ENCODE measurements around the gene KBTBD13. TPM values are rescaled to one million over a fixed set of nuclear protein-coding genes. Genes with fewer than 3 reads are reported as not detected.
"Not testable (repeated sequence)": the region's sequence is repeated elsewhere in the genome, so short reads cannot be mapped to it uniquely, and the experiment has no call there.

Gene KBTBD13
- total and polyA plus RNA-seq, 2 experiments from 2014 or later, result not detected

DNA sequence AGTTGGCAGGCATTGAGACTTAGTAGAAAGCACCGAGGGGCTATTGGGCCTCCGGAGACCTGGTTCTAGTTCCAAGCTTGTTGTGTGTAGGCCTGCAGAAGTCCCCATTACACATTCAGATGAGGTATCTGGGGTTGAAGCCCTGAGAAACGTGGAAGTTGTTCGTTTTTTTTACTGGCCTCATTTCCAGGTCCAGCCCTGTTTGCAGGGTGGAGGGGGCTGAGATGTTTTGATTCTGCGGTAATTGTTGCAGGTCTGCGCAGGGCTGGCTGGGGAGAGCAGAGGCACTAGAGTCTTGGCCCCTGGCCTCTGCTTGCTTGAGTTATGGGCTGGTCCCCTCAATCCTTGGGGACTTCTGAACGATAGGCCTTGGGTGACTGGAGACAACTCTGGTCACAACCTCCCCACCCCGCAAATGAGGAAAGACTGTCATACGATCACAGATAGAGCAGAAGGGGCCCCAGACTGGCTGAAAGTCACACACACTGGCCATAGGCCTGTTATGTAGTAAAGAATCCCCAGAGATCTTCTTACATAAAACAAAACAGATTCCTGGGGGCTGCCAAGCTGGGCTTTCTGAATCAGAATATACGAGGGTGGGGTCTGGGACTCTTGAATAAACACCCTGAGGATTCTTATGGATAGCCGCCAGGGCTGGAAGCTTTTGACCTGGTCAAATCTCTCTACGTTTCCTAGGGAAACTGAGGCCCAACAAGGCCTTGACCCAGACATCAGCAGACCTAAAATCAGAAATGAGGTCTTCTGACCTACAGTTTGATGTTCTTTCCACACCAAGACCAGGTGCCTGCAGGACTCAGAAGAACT, 15.6 kb downstream of the KBTBD13 start:
- Histone ChIP-seq H3K4me2 (no peak overlapping the region), H2AFZ (no peak overlapping the region), H3K36me3 (ENCODE audit: insufficient read depth) (no peaks in the 10 kb centered on the region), H3K27ac (ENCODE audit: low read depth) (no peak overlapping the region), H3K4me1 (ENCODE audit: insufficient read depth) (no peaks in the 10 kb centered on the region), H3K4me3 (no peak overlapping the region), H3K9me2 (ENCODE audit: insufficient read depth) (no peaks in the 10 kb centered on the region), H3K79me2 (replicated peaks; ENCODE audit: insufficient read depth) (no peaks in the 10 kb centered on the region), H3K27me3 (ENCODE audit: insufficient read depth) (no peaks in the 10 kb centered on the region), H4K20me1 (replicated peaks; ENCODE audit: insufficient read depth) (no peaks in the 10 kb centered on the region), H3F3A (replicated peaks; ENCODE audit: low read depth) (no peaks in the 10 kb centered on the region)
- TF ChIP-seq, protein P1, sequence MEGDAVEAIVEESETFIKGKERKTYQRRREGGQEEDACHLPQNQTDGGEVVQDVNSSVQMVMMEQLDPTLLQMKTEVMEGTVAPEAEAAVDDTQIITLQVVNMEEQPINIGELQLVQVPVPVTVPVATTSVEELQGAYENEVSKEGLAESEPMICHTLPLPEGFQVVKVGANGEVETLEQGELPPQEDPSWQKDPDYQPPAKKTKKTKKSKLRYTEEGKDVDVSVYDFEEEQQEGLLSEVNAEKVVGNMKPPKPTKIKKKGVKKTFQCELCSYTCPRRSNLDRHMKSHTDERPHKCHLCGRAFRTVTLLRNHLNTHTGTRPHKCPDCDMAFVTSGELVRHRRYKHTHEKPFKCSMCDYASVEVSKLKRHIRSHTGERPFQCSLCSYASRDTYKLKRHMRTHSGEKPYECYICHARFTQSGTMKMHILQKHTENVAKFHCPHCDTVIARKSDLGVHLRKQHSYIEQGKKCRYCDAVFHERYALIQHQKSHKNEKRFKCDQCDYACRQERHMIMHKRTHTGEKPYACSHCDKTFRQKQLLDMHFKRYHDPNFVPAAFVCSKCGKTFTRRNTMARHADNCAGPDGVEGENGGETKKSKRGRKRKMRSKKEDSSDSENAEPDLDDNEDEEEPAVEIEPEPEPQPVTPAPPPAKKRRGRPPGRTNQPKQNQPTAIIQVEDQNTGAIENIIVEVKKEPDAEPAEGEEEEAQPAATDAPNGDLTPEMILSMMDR (conservative IDR thresholded peaks at IDR 0.05; ENCODE audit: low read depth in 2 of 2), result no peak
- TF ChIP-seq STAT1 (IDR thresholded peaks at IDR 0.05; ENCODE audit: unreplicated experiment), result no peak
- TF ChIP-seq NANOG (IDR thresholded peaks at IDR 0.05; ENCODE audit: borderline replicate concordance), result no peak
- TF ChIP-seq, protein P2, sequence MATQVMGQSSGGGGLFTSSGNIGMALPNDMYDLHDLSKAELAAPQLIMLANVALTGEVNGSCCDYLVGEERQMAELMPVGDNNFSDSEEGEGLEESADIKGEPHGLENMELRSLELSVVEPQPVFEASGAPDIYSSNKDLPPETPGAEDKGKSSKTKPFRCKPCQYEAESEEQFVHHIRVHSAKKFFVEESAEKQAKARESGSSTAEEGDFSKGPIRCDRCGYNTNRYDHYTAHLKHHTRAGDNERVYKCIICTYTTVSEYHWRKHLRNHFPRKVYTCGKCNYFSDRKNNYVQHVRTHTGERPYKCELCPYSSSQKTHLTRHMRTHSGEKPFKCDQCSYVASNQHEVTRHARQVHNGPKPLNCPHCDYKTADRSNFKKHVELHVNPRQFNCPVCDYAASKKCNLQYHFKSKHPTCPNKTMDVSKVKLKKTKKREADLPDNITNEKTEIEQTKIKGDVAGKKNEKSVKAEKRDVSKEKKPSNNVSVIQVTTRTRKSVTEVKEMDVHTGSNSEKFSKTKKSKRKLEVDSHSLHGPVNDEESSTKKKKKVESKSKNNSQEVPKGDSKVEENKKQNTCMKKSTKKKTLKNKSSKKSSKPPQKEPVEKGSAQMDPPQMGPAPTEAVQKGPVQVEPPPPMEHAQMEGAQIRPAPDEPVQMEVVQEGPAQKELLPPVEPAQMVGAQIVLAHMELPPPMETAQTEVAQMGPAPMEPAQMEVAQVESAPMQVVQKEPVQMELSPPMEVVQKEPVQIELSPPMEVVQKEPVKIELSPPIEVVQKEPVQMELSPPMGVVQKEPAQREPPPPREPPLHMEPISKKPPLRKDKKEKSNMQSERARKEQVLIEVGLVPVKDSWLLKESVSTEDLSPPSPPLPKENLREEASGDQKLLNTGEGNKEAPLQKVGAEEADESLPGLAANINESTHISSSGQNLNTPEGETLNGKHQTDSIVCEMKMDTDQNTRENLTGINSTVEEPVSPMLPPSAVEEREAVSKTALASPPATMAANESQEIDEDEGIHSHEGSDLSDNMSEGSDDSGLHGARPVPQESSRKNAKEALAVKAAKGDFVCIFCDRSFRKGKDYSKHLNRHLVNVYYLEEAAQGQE (IDR thresholded peaks at IDR 0.05; ENCODE audit: unreplicated experiment), result no peak
- Mint-ChIP-seq H3K4me3 (no peak overlapping the region), H3K9me3 (no peaks in the 10 kb centered on the region), H3K27ac (no peak overlapping the region), H3K27me3 (ENCODE audit: insufficient read depth, low read depth, poor library complexity) (peaks cover 15% of the 10 kb centered on the region), H3K36me3 (ENCODE audit: low read depth) (no peaks in the 10 kb centered on the region), H3K4me1 (peaks cover 14% of the 10 kb centered on the region)
- ATAC-seq (no peak), DNase-seq (ENCODE audit: low spot score) (no peak)

DNA sequence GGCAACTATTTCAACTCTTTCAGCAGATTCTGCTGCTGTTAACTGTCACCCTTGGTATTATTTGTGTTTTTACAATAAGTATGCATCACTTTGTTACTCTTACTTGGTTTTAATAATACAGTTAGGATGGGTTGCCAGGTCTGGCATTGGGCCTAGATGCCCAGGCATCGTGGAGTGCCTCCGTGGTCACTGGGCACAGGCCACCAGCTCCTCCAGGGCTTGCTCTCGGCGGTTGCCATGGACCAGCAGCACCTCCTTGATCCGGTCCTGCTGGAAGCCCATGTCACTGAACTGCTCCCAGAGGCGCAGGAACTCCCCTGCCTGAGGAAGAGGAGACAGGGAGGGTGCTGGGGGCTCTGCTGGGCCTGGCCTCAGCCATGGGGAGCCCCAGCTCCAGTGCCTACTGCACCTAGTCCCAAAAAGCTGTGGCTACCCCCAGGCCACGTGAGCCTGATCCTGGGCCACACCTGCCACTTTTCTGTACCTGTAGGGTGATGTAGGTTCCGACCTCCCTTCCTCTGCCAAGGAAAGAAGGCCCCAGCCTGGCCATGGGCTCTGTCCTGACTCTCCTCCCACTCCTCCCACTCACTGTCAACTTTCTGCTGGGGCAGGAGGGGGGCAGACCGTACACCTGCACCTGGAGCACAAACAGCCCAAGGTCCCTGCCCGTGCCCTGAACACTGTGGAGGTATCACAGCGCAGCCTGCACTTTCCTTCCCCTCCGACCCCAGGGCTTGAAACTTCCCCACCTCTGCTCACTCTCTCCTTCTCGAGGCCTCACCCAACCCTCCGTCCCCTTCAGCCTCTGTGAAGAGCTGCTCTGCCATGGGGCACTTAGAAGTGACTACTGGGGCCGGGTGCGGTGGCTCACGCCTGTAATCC, 16.6 kb downstream of the KBTBD13 start:
- Mint-ChIP-seq H3K4me3 (no peak overlapping the region), H3K36me3 (ENCODE audit: low read depth) (no peaks in the 10 kb centered on the region), H3K4me1 (peaks cover 10% of the 10 kb centered on the region), H3K27me3 (ENCODE audit: insufficient read depth, low read depth, poor library complexity) (peaks cover 12% of the 10 kb centered on the region), H3K9me3 (no peaks in the 10 kb centered on the region), H3K27ac (no peak overlapping the region)
- no peak for TF ChIP-seq ZNF331 (CRISPR knock-in tag; IDR thresholded peaks at IDR 0.05; ENCODE audit: low read depth)
- no peak for TF ChIP-seq NANOG (IDR thresholded peaks at IDR 0.05; ENCODE audit: borderline replicate concordance)
- no peak for TF ChIP-seq EZH2phosphoT487 (IDR thresholded peaks at IDR 0.05; ENCODE audit: unreplicated experiment)
- Histone ChIP-seq H3F3A (replicated peaks; ENCODE audit: low read depth) (no peaks in the 10 kb centered on the region), H3K27me3 (ENCODE audit: insufficient read depth) (no peaks in the 10 kb centered on the region), H2AFZ (no peak overlapping the region), H3K27ac (ENCODE audit: low read depth) (no peak overlapping the region), H3K4me3 (no peak overlapping the region), H4K20me1 (replicated peaks; ENCODE audit: insufficient read depth) (no peaks in the 10 kb centered on the region), H3K36me3 (ENCODE audit: insufficient read depth) (no peaks in the 10 kb centered on the region), H3K4me1 (ENCODE audit: insufficient read depth) (no peaks in the 10 kb centered on the region), H3K79me2 (replicated peaks; ENCODE audit: insufficient read depth) (no peaks in the 10 kb centered on the region), H3K9me2 (ENCODE audit: insufficient read depth) (no peaks in the 10 kb centered on the region), H3K4me2 (no peak overlapping the region)
- no peak for ATAC-seq
- no peak for DNase-seq (ENCODE audit: low spot score)

DNA sequence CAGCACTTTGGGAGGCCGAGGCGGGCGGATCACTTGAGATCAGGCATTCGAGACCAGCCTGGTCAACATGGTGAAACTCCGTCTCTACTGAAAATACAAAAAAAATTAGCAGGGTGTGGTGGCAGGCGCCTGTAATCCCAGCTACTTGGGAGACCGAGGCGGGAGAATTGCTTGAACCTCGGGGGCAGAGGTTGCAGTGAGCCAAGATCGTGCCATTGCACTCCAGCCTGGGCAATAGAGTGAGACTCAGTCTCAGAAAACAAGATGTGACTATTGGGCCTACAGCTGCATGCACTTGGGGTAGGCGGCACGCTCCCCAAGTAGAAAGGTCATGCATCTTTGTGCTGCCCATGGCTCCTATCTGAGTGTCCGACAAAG, 17.2 kb downstream of the KBTBD13 start:
- H3K4me3 Mint-ChIP-seq; H3K4me1 Mint-ChIP-seq; H3K9me3 Mint-ChIP-seq; H3K79me2 ChIP-seq (replicated peaks; ENCODE audit: insufficient read depth); H2AFZ ChIP-seq; H3K27ac ChIP-seq (ENCODE audit: low read depth); H3F3A ChIP-seq (replicated peaks; ENCODE audit: low read depth); ATAC-seq; DNase-seq (ENCODE audit: low spot score); H3K36me3 ChIP-seq (ENCODE audit: insufficient read depth); H3K36me3 Mint-ChIP-seq (ENCODE audit: low read depth); H3K4me2 ChIP-seq; H3K27me3 ChIP-seq (ENCODE audit: insufficient read depth); H3K27ac Mint-ChIP-seq; H3K4me3 ChIP-seq; H3K9me2 ChIP-seq (ENCODE audit: insufficient read depth); H3K4me1 ChIP-seq (ENCODE audit: insufficient read depth); H3K27me3 Mint-ChIP-seq (ENCODE audit: insufficient read depth, low read depth, poor library complexity); H4K20me1 ChIP-seq (replicated peaks; ENCODE audit: insufficient read depth): not testable (repeated sequence)
